Measurements from ENCODE around the gene LYST.
"Not testable (repeated sequence)": the region's sequence is repeated elsewhere in the genome, so short reads cannot be mapped to it uniquely, and the experiment has no call there.

The LYST gene

DNA sequence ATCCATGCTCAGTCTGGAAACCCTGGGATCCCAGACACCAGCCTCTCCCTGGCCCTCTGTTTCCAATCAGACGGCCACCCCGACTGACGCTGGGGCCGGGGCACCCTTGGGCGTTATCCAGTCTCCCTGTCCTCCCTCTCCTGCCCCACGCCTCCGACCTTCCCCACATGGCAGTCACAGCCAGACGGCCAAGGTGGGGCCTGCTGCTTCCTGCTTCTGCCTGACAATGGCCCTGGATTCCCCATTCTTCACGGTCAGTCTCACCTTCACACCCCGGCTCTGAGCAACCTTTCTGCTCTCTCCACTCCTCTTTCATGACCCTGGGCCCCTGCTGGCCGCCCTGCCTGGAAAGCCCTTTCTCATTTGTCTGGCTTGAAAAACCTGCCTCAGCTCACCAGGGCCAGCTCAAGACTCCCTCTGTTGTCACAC lies 223.7 kb downstream of the LYST start:
- Histone ChIP-seq H3K4me3 (ENCODE audit: low read length) (no peak overlapping the region), H3K4me1 (ENCODE audit: insufficient read depth, low read length) (peaks cover 25% of the 10 kb centered on the region; the same call in 1 of the 2 replicates), H3K27me3 (ENCODE audit: insufficient read depth, low read length) (peaks cover 2% of the 10 kb centered on the region; the same call in 1 of the 2 replicates), H3K9me3 (ENCODE audit: insufficient read depth, low read depth, low read length) (no peaks in the 10 kb centered on the region), H3K27ac (ENCODE audit: low read depth, low read length) (peak overlapping the region; percentile 34; the same call in 1 of the 2 replicates), H3K9ac (ENCODE audit: low read depth, low read length) (peak overlapping the region; percentile 11; the same call in 1 of the 2 replicates), H3K36me3 (ENCODE audit: insufficient read depth, low read length) (no peaks in the 10 kb centered on the region)
- 28% methylated on average over 11 of the region's 11 CpGs for WGBS

- Histone ChIP-seq H3K4me1 (ENCODE audit: insufficient read depth, low read length) (peaks cover 23% of the 10 kb centered on the region; the same call in 1 of the 2 replicates), H3K27me3 (ENCODE audit: insufficient read depth, low read length) (no peaks in the 10 kb centered on the region), H3K9ac (ENCODE audit: low read depth, low read length) (peak overlapping the region; percentile 14; the same call in 1 of the 2 replicates), H3K9me3 (ENCODE audit: insufficient read depth, low read depth, low read length) (no peaks in the 10 kb centered on the region), H3K27ac (ENCODE audit: low read depth, low read length) (peak overlapping the region; percentile 51), H3K4me3 (ENCODE audit: low read length) (no peak overlapping the region), H3K36me3 (ENCODE audit: insufficient read depth, low read length) (no peaks in the 10 kb centered on the region)
- 32% methylated on average over 46 of the region's 47 CpGs for WGBS
Observed at GRCh38 chr1:235642011-235642942, 224.4 kb downstream of the LYST start.

DNA sequence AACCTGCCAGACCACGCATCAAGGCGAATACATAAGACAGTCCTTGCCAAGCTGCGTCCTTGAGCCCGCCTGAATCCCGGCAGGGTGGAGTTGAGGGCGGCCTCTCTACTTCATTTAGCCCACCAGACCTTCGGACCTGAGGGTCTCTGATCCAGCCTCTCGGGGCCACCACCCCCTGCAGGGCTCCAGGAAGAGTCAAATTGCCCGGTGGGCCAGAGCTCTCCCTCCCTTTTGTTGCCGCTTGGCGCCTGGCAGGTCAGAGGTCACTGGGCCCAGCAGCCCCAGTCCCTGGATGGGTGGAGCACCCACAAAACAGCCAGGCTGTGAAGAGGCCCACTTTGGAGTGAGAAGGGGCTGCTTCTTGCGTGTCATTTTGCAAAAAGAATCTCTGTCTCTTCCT lies 226.1 kb downstream of the LYST start:
- no peak overlapping the region for H3K27ac ChIP-seq (ENCODE audit: low read depth, low read length)
- 83% methylated on average over 11 of the region's 12 CpGs for WGBS
- no peaks in the 10 kb centered on the region for H3K9me3 ChIP-seq (ENCODE audit: insufficient read depth, low read depth, low read length)
- peaks cover 20% of the 10 kb centered on the region; the same call in 1 of the 2 replicates for H3K4me1 ChIP-seq (ENCODE audit: insufficient read depth, low read length)
- H3K9ac ChIP-seq (ENCODE audit: low read depth, low read length) = no peak overlapping the region
- H3K36me3 ChIP-seq (ENCODE audit: insufficient read depth, low read length) = no peaks in the 10 kb centered on the region
- no peaks in the 10 kb centered on the region for H3K27me3 ChIP-seq (ENCODE audit: insufficient read depth, low read length)
- H3K4me3 ChIP-seq (ENCODE audit: low read length) = no peak overlapping the region

DNA sequence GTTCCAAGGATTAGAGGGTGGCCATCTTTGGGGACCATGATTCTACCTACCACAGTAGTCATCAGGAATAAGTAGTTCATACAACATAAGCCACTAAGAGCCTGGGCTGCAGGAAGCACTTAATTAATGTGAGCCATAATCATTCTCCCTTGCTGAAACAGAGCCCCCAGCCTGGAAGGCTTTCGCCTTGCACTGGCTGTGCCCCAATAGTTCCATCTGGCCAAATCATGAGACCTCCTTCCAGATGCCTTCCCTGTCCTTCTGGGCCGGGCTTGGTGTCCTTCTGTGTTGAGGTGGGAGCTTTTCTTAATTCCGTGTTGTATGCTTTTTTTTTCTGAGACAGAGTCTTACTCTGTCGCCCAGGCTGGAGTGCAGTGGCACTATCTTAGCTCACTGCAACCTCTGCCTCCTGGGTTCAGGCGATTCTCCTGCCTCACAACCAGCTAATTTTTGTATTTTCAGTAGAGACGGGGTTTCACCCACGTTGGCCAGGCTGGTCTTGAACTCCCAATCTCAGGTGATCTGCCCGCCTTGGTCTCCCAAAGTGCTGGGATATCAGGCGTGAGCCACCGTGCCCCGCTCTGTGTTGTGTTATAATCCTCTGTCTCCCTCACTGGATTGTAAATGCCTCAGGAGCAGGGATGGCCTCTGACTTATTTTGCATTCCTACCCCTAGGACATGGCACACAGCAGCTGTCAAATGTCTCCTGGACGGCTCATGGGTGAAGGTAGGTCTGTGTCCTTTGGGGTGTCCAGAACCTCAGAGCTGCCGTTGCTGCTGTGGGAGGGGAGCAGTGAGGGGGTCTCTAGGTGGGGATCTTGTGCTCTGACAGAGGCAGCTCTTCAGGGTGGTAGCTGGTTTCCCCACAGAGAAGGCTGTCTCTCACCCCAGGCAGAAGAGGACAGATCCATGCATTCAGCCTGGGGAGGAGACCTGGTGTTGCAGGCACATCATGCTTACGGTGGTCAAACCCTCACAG lies 227.2 kb downstream of the LYST start:
- Histone ChIP-seq H3K36me3 (ENCODE audit: insufficient read depth, low read length) (no peaks in the 10 kb centered on the region), H3K27ac (ENCODE audit: low read depth, low read length) (no peak overlapping the region), H3K9ac (ENCODE audit: low read depth, low read length) (no peak overlapping the region), H3K4me1 (ENCODE audit: insufficient read depth, low read length) (peaks cover 20% of the 10 kb centered on the region; the same call in 1 of the 2 replicates), H3K9me3 (ENCODE audit: insufficient read depth, low read depth, low read length) (no peaks in the 10 kb centered on the region), H3K27me3 (ENCODE audit: insufficient read depth, low read length) (no peaks in the 10 kb centered on the region), H3K4me3 (ENCODE audit: low read length) (no peak overlapping the region)
- WGBS = 87% methylated on average over 14 of the region's 14 CpGs

- not testable (repeated sequence) for H3K4me3 ChIP-seq (ENCODE audit: low read length); H3K9ac ChIP-seq (ENCODE audit: low read depth, low read length); H3K27me3 ChIP-seq (ENCODE audit: insufficient read depth, low read length); H3K27ac ChIP-seq (ENCODE audit: low read depth, low read length); H3K9me3 ChIP-seq (ENCODE audit: insufficient read depth, low read depth, low read length); H3K36me3 ChIP-seq (ENCODE audit: insufficient read depth, low read length)
- WGBS = 94% methylated on average over 1 of the region's 2 CpGs
- H3K4me1 ChIP-seq (ENCODE audit: insufficient read depth, low read length) = peaks cover 19% of the 10 kb centered on the region; the same call in 1 of the 2 replicates
Observed at GRCh38 chr1:235638612-235639011, 228.1 kb downstream of the LYST start.

GRCh38 chr1:235637756-235638534 lies 228.8 kb downstream of the LYST start:
- peaks cover 14% of the 10 kb centered on the region for H3K4me1 ChIP-seq (ENCODE audit: insufficient read depth, low read length)
- WGBS = 92% methylated on average over 9 of the region's 10 CpGs

DNA sequence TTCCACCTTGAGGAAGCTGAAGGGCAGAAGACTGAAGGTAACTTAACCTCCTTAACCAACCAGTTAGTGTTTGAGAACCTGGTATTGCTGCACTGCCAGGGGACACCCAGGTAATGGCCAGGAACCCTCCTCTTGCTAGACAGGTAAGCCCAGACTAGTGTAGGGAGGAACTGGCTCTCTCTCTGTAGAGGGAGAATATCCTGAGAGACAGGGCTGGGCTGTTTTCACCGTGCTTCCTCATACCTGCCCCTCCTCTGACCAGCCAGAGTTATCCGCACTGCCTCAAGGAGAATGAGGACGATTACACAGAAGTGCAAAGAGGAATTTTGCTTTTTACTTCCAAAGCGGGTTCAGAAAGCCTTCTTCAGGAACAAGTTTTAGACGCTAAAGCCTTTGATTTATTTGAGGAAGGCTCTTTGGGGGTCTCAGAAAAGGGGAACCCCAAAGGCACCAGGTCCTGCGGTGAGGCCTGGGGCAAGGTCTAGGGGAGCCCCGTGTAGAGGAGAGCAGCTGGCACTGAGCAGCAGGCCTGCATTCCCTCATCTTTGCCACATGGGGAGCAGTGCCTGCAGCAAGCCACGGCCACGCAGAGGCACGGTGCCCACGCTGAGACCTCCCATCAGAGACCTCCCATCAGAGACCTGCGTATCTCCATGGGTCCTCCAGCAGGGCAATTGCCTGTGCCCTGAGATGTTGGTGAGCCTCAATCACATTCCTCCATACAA lies 230.6 kb downstream of the LYST start:
- no peak overlapping the region for H3K9ac ChIP-seq (ENCODE audit: low read depth, low read length)
- no peaks in the 10 kb centered on the region for H3K36me3 ChIP-seq (ENCODE audit: insufficient read depth, low read length)
- peaks cover 13% of the 10 kb centered on the region for H3K4me1 ChIP-seq (ENCODE audit: insufficient read depth, low read length)
- H3K4me3 ChIP-seq (ENCODE audit: low read length) = no peak overlapping the region
- no peaks in the 10 kb centered on the region for H3K9me3 ChIP-seq (ENCODE audit: insufficient read depth, low read depth, low read length)
- WGBS = 75% methylated on average over 12 of the region's 12 CpGs
- no peaks in the 10 kb centered on the region for H3K27me3 ChIP-seq (ENCODE audit: insufficient read depth, low read length)
- no peak overlapping the region for H3K27ac ChIP-seq (ENCODE audit: low read depth, low read length)

More at GRCh38 chr1:235637756-235638534, 228.8 kb downstream of the LYST start:
- Histone ChIP-seq H3K4me3 (ENCODE audit: low read length) (no peak overlapping the region), H3K27me3 (ENCODE audit: insufficient read depth, low read length) (no peaks in the 10 kb centered on the region), H3K27ac (ENCODE audit: low read depth, low read length) (no peak overlapping the region), H3K9me3 (ENCODE audit: insufficient read depth, low read depth, low read length) (no peaks in the 10 kb centered on the region), H3K9ac (ENCODE audit: low read depth, low read length) (no peak overlapping the region), H3K36me3 (ENCODE audit: insufficient read depth, low read length) (no peaks in the 10 kb centered on the region)

DNA sequence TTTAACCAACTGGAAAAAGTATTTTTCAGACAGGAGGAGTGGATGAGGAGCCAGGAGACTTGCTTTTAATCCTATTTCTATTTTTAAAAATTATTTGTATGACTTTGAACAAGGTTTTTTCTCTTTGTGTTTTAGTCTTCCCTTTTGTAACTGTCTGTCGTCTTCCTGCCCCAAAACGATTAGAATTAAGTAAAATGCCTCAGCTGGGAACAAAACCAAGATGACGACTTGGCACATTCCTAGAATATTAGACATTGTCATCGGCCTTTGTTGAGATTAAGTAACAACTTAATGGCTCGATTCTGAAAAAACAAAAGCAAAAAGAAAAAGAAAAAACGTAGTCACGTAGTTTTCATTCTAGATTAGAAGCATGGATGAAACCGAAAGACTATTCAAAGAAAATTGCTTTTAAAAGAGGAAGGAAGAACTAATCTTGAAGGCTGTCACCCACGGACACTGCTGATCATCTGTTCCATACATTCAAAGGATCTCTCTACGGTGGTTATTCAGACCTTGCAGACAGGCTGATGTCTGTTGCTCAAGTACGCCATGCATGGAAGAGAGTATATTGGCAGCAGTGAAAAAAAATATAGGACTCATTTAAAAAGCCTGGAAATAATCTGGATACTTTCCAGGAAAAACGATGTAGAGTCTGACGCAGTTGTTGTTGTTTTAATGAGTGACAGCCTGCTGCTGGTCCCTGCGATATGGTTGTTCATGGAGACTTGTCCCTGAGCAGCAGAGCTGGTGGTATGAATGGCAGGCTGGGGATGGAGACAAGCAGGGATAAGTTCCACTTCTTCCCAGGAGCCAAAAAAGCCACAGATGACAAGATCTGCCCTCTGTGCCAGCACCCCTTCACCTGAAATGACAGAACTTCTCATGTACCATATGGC lies 234.0 kb downstream of the LYST start:
- Histone ChIP-seq H3K9me3 (ENCODE audit: insufficient read depth, low read depth, low read length) (no peaks in the 10 kb centered on the region), H3K27ac (ENCODE audit: low read depth, low read length) (0 out of 2 replicates have a peak overlapping the region, but pooled peaks have one; percentile 26), H3K4me1 (ENCODE audit: insufficient read depth, low read length) (peaks cover 21% of the 10 kb centered on the region), H3K4me3 (ENCODE audit: low read length) (no peak overlapping the region), H3K36me3 (ENCODE audit: insufficient read depth, low read length) (no peaks in the 10 kb centered on the region), H3K9ac (ENCODE audit: low read depth, low read length) (no peak overlapping the region), H3K27me3 (ENCODE audit: insufficient read depth, low read length) (no peaks in the 10 kb centered on the region)
- 78% methylated on average over 14 of the region's 14 CpGs for WGBS

GRCh38 chr1:235631816-235632215 lies 234.9 kb downstream of the LYST start:
- 85% methylated on average over 7 of the region's 7 CpGs for WGBS
- no peaks in the 10 kb centered on the region for H3K9me3 ChIP-seq (ENCODE audit: insufficient read depth, low read depth, low read length)
- no peaks in the 10 kb centered on the region for H3K27me3 ChIP-seq (ENCODE audit: insufficient read depth, low read length)
- H3K4me1 ChIP-seq (ENCODE audit: insufficient read depth, low read length) = peaks cover 21% of the 10 kb centered on the region
- no peak overlapping the region for H3K27ac ChIP-seq (ENCODE audit: low read depth, low read length)
- H3K36me3 ChIP-seq (ENCODE audit: insufficient read depth, low read length) = no peaks in the 10 kb centered on the region
- no peak overlapping the region for H3K4me3 ChIP-seq (ENCODE audit: low read length)
- H3K9ac ChIP-seq (ENCODE audit: low read depth, low read length) = no peak overlapping the region
